PC-3 (cell line): ENCODE data around the gene MAP2. TPM values are rescaled to one million over a fixed set of nuclear protein-coding genes. Genes with fewer than 3 reads are reported as not detected.
A peak's percentile ranks its signal among the peaks of the same experiment; 100 is the strongest.

ENCODE experiments used
- ATAC-seq: fragments of 200-7000 bp; cut with Tn5 transposase; 2 replicates; pipeline ENCODE4 v1.9.1; 2020; ENCODE audit warnings: mild to moderate bottlenecking, moderate library complexity
- BruUV-seq: library from RNA; stranded (reverse); fragments of 400-500 nt; replicated peaks from 2 replicates; lab custom pipeline; 2021; lab: Mats Ljungman, UMichigan
- CTCF ChIA-PET: fragments of 300-600 bp; sonication (Branson Sonifier 250); formaldehyde crosslinking; loops from one replicate; lab custom pipeline; 2022; ENCODE audit warnings: antibody characterized with exemption; lab: Charles Lee
- POLR2A ChIA-PET: fragments of 300-600 bp; sonication (Branson Sonifier 250); formaldehyde crosslinking; loops from one replicate; lab custom pipeline; 2022; ENCODE audit warnings: antibody characterized with exemption; ENCODE audit not compliant: unreplicated experiment; lab: Charles Lee
- DNase-seq: peaks from one replicate; pipeline ENCODE4 v3.0.0-alpha.2; 2015
- H2AFZ ChIP-seq: fragments of 300-600 bp; sonication (generic); 2 replicates; pipeline ENCODE4 v1.6.0; 2016; ENCODE audit warnings: antibody characterized with exemption, low read length
- H3F3A ChIP-seq: fragments of 300-600 bp; sonication (generic); one replicate; pipeline ENCODE4 v1.6.0; 2017; ENCODE audit warnings: antibody characterized with exemption, low read length, control low read depth, mild to moderate bottlenecking; ENCODE audit not compliant: unreplicated experiment
- H3K27ac ChIP-seq: fragments of 300-600 bp; sonication (generic); 2 replicates; pipeline ENCODE4 v1.5.1; 2016; ENCODE audit warnings: mild to moderate bottlenecking, low read length
- H3K27me3 ChIP-seq: fragments of 300-600 bp; sonication (generic); 2 replicates; pipeline ENCODE4 v1.6.1; 2016; ENCODE audit warnings: low read length, mixed read lengths
- H3K36me3 ChIP-seq: fragments of 300-600 bp; sonication (generic); 2 replicates; pipeline ENCODE4 v1.6.1; 2016; ENCODE audit warnings: low read depth, mixed run types, low read length, mixed read lengths
- H3K4me1 ChIP-seq: fragments of 300-600 bp; sonication (generic); 2 replicates; pipeline ENCODE4 v1.5.1; 2016; ENCODE audit warnings: low read length; ENCODE audit not compliant: insufficient read depth
- H3K4me2 ChIP-seq: fragments of 300-600 bp; sonication (generic); 2 replicates; pipeline ENCODE4 v1.6.0; 2016; ENCODE audit warnings: low read length
- H3K4me3 ChIP-seq: fragments of 300-600 bp; sonication (generic); 2 replicates; pipeline ENCODE4 v1.5.1; 2016; ENCODE audit warnings: mild to moderate bottlenecking, low read length, mixed read lengths
- H3K79me2 ChIP-seq: fragments of 300-600 bp; sonication (generic); 2 replicates; pipeline ENCODE4 v1.6.1; 2017; ENCODE audit warnings: low read length, mixed read lengths
- H3K9ac ChIP-seq: fragments of 300-600 bp; sonication (generic); 2 replicates; pipeline ENCODE4 v1.6.0; 2016; ENCODE audit warnings: mild to moderate bottlenecking, low read length
- H3K9me2 ChIP-seq: fragments of 300-600 bp; sonication (generic); replicated peaks from 2 replicates; pipeline ENCODE4 v1.6.1; 2016; ENCODE audit warnings: mixed run types, low read length, mixed read lengths
- H3K9me3 ChIP-seq: fragments of 300-600 bp; sonication (generic); 2 replicates; pipeline ENCODE4 v1.6.1; 2016; ENCODE audit warnings: low read length, mixed read lengths
- H4K20me1 ChIP-seq: fragments of 300-600 bp; sonication (generic); 2 replicates; pipeline ENCODE4 v1.6.1; 2016; ENCODE audit warnings: low read length, mixed read lengths
- EZH2 ChIP-seq: fragments of 300-600 bp; sonication (generic); IDR thresholded peaks from one replicate; pipeline ENCODE4 v1.6.1; 2017; ENCODE audit warnings: antibody characterized with exemption, mild to moderate bottlenecking, low read length; ENCODE audit not compliant: unreplicated experiment
- EZH2phosphoT487 ChIP-seq: fragments of 300-600 bp; sonication (generic); IDR thresholded peaks from 2 replicates; pipeline ENCODE4 v1.6.1; 2018; ENCODE audit warnings: mild to moderate bottlenecking, antibody characterized with exemption, low read length, borderline replicate concordance
- intact Hi-C: fragments of 100-400 bp; cut with micrococcal nuclease; formaldehyde crosslinking; loops from 2 replicates; pipeline ENCODE4 v1.9.0; 2023
- total RNA-seq: library from RNA; depleted of rRNA; stranded (reverse); fragments of >200 nt; gene quantifications from 2 replicates; pipeline ENCODE4 v1.2.3, GENCODE V29; 2014
- TF ChIP-seq, protein P1 (sequence below): fragments of 300-600 bp; sonication (generic); conservative IDR thresholded peaks from 2 replicates; pipeline ENCODE4 v1.5.1; 2017; ENCODE audit warnings: antibody characterized with exemption, low read depth, mild to moderate bottlenecking, low read length

MAP2 gene
- total RNA-seq, 1 experiment from 2014 or later: 2.1 TPM

- ATAC-seq: no peak
- DNase-seq: no peak
- H3K4me2 ChIP-seq: no peak overlapping the region
- BruUV-seq: no TSS peak
- CTCF ChIA-PET: no interaction called here
- intact Hi-C loops: no loop called here
- no peaks in the 10 kb centered on the region for H3K9me3 ChIP-seq
- H3K9ac ChIP-seq: no peak overlapping the region
- no peak overlapping the region for H3K27ac ChIP-seq
- 0 out of 2 replicates have a peak, but pooled peaks cover 3% of the 10 kb centered on the region for H3K9me2 ChIP-seq
- H2AFZ ChIP-seq: no peak overlapping the region
- H3K4me3 ChIP-seq: no peak overlapping the region
- H3F3A ChIP-seq: no peaks in the 10 kb centered on the region
- POLR2A ChIA-PET: no interaction called here
- H3K27me3 ChIP-seq: no peaks in the 10 kb centered on the region
- no peaks in the 10 kb centered on the region for H3K79me2 ChIP-seq
- no peaks in the 10 kb centered on the region for H4K20me1 ChIP-seq
- no peaks in the 10 kb centered on the region for H3K36me3 ChIP-seq
- TF ChIP-seq, protein P1, sequence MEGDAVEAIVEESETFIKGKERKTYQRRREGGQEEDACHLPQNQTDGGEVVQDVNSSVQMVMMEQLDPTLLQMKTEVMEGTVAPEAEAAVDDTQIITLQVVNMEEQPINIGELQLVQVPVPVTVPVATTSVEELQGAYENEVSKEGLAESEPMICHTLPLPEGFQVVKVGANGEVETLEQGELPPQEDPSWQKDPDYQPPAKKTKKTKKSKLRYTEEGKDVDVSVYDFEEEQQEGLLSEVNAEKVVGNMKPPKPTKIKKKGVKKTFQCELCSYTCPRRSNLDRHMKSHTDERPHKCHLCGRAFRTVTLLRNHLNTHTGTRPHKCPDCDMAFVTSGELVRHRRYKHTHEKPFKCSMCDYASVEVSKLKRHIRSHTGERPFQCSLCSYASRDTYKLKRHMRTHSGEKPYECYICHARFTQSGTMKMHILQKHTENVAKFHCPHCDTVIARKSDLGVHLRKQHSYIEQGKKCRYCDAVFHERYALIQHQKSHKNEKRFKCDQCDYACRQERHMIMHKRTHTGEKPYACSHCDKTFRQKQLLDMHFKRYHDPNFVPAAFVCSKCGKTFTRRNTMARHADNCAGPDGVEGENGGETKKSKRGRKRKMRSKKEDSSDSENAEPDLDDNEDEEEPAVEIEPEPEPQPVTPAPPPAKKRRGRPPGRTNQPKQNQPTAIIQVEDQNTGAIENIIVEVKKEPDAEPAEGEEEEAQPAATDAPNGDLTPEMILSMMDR: no peak
- TF ChIP-seq EZH2 (no peak), EZH2phosphoT487 (no peak)
- peaks cover 12% of the 10 kb centered on the region for H3K4me1 ChIP-seq
Observed at GRCh38 chr2:209519271-209519670, 95.4 kb downstream of the MAP2 start.

- Histone ChIP-seq H3K27ac (no peak overlapping the region), H3K4me1 (peaks cover 15% of the 10 kb centered on the region), H2AFZ (no peak overlapping the region), H3K27me3 (no peaks in the 10 kb centered on the region), H4K20me1 (no peaks in the 10 kb centered on the region), H3K9ac (no peak overlapping the region), H3F3A (no peaks in the 10 kb centered on the region), H3K4me2 (no peak overlapping the region), H3K4me3 (no peak overlapping the region), H3K79me2 (no peaks in the 10 kb centered on the region), H3K36me3 (no peaks in the 10 kb centered on the region), H3K9me3 (no peaks in the 10 kb centered on the region), H3K9me2 (0 out of 2 replicates have a peak, but pooled peaks cover 3% of the 10 kb centered on the region)
- ChIA-PET POLR2A (no interaction called here), CTCF (no interaction called here)
- BruUV-seq: no TSS peak
- TF ChIP-seq EZH2phosphoT487: no peak
- TF ChIP-seq, protein P1: no peak
- TF ChIP-seq EZH2: no peak
- intact Hi-C loops: no loop called here
- DNase-seq (no peak), ATAC-seq (no peak)
Observed at GRCh38 chr2:209519906-209520305, 96.1 kb downstream of the MAP2 start.

- Histone ChIP-seq H3K27me3 (no peaks in the 10 kb centered on the region), H3K79me2 (no peaks in the 10 kb centered on the region), H3K36me3 (no peaks in the 10 kb centered on the region), H2AFZ (no peak overlapping the region), H3K9ac (no peak overlapping the region), H4K20me1 (no peaks in the 10 kb centered on the region), H3F3A (peaks cover 3% of the 10 kb centered on the region), H3K4me3 (no peak overlapping the region), H3K9me3 (no peaks in the 10 kb centered on the region), H3K4me2 (peak overlapping the region; percentile 28; the same call in 1 of the 2 replicates), H3K4me1 (peaks cover 31% of the 10 kb centered on the region), H3K27ac (peak overlapping the region; percentile 29), H3K9me2 (no peaks in the 10 kb centered on the region)
- POLR2A ChIA-PET: no interaction called here
- TF ChIP-seq EZH2: no peak
- TF ChIP-seq, protein P1: no peak
- no peak for TF ChIP-seq EZH2phosphoT487
- no TSS peak for BruUV-seq
- CTCF ChIA-PET: interaction anchor here (0.5 to 0.7 kb wide), 3 partner anchors 28 to 1777 kb away, joined by 3 to 4 read pairs (median 3); no protein-coding TSS in a partner anchor
- intact Hi-C loops: loop anchor here (1.0 kb wide), 2 partner anchors 27 to 98 kb away; no protein-coding TSS in a partner anchor
- peak; percentile 51 for ATAC-seq
- no peak for DNase-seq
Observed at GRCh38 chr2:209523041-209523740, 99.3 kb downstream of the MAP2 start.
